Fibroblast of skin of right biceps (primary cell): ENCODE data around the gene SHROOM3.

ENCODE experiments used
- DNase-seq: peaks from one replicate; pipeline ENCODE4 v3.0.0-alpha.2; 2013

Gene SHROOM3

DNA sequence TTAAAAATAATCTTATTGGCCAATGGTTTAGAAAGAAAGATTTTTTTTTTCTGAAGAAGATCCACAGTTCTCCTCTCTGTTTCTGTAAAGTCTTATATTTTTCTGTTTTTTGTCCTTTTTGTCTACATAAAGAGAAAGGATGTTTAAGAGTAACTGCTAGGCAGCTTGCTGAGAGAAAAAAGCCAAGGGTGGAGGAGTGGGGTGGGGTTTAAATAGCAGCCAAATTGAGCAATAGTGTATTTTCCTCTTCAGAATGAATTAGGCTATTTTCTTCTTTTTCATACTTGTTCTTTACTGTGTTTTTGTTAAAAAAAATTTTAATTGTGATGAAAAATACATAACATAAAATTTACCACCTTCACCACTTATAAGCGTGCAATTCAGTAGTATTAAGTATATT, 238.3 kb downstream of the SHROOM3 start:
- DNase-seq = no peak

DNA sequence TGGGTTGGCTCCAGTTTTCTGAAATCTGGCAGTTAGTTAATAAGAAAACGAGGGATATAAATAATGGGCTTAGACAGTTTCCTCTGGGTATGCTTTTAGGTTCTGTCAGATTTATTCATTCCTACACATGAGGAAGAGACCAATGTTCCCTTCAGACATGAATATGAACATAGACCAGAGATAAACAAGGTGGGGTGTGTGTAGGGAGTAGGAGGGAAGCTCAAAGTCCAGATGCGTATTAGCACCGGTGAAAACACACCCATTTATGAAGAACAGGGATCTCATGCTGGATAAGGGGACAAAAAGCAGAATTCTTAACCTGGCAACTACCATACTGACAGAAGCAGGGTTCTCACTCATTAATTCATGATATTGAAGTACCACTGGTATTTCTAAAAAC, 240.0 kb downstream of the SHROOM3 start:
- no peak for DNase-seq

DNA sequence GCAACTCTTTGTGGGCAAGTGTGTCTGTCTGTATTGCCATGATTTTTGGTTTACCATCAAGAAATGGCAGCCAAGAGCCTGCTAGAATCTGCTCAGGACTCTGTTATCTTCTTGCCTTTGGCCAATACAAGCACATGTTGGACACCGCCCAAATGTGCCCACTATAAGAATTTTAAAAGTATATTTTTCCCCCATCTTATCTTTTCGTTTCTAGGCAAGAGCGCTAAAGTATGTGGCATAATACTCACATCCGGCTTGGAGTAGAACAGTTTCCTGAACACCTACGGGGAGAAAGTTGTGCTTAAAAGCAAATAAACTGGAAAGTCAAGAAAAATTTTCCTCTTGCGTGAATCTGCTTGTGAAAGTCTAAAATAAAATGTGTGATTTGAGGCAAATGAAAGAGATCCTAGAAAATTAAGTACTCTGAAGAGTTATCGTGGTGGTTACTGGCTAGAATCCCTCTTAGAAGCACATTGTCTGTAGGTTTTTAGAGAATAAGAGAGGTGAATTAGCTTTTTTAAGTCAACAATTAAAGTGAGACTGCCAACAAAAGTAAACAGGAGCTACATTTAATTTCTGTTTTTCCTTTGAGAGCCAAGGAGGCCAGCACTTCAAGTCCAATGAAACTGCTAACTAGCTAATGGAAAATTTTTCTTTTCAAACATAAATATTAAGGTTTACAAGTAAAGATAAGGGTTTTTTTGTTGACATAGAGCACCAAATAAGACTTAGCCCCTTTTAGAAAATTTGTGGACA, 242.7 kb downstream of the SHROOM3 start:
- no peak for DNase-seq

DNA sequence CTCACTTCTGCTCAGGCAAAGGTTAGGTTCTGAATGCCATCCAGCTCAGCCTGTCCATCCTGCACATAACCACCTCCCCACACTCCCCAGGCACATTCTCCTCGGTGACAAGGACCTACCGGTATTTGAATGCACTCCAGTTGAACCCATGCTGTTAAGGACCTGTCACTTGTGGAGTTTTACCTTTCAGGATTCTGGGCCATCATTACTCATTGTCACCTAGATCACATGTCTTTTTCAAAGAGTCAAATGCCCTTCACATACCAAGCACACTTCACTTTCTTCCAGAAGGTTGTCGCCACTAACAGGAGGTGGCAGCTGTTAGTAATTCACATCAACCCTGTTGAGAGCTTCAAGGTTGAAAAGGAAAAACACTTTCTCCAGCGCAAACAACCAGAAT, 244.7 kb downstream of the SHROOM3 start:
- no peak for DNase-seq

DNA sequence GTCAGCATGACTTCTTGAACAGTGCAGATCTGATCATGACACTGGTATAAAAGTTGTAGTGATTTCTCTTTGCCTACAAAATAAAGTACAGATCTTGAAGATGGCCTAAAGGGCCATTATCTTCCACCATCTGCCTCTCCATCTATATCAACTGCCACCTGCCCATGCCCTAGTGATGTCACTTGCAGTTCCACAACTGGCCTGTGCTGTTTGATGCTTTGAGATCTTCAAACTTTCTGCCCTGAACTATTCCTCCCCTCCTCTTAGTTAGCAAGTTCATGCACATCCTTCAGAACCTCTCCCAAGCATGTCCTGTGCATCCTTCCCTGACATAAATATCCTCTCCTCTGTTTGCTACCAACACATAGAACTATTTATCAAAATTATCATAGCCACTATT, 245.9 kb downstream of the SHROOM3 start:
- DNase-seq = no peak

DNA sequence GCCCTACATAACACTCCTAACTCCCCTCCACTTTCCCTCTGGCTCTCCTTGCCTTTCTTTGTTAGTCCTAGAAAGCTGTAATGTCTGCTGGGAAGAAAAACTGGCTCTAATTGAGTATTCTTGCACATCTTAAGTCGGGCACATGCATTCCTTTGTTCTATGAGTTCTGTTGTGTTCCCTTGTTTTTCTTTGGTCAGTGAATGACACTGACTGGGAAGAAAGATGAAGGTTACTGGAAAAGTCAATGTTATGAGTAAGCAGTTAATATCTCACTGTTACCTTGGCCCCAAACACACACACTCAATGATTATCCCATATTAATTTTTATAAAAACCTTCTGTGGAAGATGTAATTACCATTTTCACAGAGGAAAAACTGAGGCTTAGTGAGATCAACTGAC, 247.0 kb downstream of the SHROOM3 start:
- peak; percentile 23 for DNase-seq

DNA sequence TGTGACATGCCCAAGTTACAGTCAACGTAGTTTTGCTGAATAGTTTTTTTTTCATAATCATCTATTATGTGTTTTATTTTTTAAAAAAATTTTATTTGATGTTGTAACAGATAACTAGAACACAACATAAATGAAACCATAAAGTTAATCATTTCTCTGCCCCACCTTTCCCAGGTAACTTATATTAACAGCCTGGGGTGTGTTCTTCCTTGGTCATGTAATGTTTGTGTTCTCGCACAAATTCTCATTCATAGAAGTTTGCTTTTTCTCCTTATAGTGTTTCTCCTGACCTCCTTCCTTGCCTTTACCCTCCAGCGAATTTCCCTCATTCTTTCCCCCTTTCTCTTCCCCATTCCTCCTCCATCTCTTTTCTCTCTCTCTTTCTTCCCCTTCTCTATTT, 248.1 kb downstream of the SHROOM3 start:
- DNase-seq = no peak

DNA sequence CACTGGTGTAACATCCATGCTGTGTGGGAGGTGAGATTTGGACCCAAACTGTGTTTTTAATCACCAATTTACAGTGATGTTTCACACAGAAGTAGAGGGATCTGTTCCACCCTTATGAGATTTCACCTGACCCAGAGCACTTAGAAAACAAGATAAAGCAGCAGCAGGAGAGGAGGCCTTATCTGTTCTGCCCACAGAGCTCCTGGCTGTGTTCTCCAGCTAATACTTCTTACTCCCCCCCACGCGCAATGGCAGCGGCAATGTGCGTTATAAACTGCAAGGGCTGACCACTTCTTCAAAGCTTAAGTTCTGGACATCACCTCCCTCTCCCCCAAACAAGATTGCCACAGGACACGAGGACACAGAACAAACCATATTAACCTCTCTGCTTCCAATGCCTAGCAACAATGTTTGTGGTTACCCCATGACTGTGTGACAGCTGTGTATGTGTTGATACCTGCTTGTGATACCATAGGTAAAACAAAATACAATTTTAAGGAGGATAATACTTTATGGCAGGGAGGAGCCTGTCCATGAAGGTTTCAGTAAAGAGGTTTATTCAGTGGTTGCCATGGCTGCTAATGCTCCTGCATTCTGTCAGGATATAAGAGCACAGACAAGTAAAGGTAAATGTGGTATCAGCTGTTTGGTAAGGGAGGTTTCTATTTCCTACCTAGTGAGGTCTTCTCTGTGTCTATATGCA, 252.9 kb downstream of the SHROOM3 start:
- DNase-seq = no peak

DNA sequence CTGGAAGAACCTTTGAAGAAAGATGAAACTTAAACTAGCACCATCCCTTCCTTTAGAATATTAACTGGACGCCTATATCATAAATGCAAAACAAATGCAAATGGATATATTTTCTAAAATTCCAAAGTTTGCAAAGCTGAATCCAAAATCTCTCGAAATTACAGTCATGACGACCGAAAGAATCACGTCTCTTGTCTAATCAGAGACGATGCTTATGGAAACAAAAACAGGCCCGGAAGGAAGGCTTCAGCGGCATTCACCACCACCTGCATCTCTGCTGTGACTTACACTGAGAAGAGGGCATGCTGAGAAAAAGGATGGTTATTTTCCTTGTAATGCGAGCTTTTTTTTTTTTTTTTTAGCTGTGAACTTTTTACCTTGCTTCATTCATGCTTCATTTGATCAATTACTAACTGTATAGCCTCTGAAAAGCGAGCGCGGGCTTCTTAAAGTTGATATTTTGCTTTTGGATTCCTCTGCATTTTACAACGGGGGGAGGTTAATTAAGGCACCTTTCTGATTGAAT, 253.7 kb downstream of the SHROOM3 start:
- DNase-seq = peak; percentile 38

DNA sequence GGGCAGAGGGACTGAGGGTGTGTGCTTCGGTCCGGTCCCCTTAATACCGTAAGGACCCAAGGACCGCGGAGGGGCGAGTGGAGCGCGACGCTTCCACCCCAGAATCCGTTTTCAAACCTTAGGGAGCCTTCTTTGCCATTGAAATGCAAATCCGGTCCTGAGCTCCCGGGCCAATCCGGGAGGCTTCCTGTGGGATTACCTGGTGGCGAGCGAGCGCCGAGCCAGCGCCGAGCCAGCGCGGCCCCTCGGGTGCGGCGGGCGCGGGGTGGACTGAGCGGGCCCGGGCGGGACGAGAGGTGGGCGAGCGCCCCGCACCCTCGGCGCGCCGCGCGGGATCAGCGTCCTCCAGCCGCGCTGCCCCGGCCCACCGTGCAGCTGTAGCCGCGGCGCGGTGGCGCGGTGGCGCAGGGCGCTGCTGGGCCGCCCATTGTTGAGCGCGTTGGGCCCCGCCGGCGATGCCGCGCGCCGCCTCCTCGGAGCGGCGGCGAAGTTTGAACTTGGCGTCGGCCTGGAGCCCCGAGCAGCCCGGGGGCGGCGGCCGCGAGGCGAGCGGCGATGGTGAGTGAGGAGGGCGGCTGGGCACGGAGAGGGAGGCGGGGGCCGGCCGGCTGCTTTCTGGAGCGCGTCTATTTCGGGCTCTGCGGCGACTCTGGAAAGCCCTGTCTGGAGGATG, 254.3 kb downstream of the SHROOM3 start:
- peak; percentile 41 for DNase-seq

DNA sequence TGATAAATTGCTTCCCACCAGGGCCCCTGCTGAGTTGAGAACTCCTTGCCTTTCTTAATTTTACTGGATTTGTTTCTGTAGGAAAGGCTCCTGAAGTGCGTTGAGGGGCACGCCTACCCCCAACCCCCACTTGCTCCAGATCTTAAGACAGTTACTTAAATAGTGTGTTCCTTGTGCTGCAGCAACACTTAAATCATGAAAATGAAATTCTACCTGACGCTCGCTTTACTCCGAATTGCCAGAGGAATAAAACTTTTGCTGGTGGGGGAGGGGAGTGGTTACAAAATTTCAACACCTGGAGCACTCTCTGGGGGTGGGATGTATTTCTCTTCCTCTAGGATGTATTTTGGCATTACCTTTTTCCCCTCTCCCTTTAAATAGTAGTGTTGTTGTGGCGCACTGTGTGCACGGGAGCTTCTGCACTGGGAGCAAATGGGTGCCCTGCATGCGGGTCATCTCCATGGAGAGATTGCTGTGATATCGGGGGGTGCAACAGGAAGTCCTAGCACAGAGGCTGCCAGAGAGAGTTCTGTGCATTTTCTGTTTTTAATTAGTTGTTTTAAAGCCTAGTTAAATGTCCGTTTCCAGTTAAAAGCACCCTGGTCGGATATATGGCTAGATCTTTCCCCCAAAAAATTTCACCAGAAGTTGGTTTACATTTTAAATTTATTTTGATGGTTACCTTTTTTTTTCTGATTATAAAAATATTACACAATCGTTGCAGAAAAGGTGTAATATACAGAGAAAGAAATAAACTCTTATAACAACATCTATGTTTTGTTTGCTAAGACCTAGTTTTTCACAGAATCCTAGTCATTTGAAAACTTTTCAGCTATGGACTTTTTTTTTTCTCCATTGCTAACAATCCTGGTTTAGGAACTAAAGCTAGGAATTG, 255.2 kb downstream of the SHROOM3 start:
- peak; percentile 67 for DNase-seq

DNA sequence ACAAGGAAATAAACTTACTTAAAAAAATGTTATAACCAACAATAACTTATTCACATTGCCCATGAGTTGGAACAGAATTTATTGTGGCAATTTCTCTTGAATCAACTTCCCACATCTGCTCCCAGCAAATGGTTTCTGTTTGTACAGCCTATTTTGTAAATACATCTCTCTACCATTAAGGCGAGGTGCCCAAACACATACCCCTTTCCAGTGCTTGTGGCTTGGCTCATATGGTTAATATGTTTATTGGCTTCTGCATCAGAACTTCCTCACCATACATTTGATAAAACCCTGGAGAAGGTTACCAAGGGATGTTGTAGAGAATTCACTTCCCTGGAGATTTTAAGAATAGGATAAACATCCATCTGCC, 255.9 kb downstream of the SHROOM3 start:
- peak; percentile 25 for DNase-seq

DNA sequence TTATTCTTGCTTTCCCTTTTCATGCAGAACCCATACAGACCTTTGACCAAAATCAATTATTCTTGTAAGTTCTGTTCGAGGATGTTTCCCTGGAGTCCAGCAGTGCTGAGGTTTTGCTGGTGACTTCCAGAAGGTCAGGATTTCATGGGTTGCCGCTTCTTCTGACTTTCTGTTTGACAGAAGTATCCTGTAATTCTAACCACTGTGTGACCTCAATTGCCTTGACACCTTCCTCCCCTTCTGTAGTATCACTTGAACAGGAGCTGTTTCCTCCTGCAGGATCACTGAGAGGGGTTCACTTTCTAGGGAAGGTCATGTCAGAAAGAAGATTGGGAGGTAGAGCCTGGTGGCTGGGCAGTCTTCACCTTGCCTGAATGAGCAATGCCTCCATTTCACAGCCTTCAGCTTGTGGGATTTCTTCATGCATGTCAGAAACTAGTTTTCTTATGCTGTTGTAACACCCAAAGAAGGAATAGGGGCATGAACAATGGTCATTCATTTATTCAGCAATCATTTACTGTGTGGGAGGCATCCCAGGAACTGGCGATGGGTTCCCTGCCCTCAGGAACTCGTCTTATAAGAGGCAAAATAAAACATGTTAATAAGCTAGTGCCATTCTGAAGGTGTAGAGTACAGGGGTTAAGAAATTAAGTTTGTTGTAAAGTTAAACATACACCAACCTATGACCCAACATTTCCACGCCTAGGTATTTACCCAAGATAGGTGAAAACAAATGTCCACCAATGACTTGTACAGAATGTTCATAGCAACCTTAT, 257.0 kb downstream of the SHROOM3 start:
- DNase-seq = no peak

DNA sequence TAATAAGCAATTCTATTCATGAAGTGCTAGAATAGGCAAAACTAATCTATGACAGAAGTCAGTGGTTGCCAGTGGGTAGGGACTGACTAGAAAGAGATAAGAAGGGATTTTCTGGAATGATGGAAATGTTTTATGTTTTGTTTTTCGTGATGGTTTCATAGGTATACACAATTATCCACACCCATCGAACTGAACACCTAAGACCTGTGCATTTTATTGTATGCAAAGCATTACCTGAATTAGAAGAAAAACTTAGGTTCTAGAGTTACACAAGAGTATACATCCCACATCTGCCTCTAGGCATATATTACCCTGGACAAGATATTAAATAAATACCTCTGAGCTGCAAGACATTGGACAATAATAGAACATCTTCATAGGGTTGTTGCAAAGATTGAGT, 257.7 kb downstream of the SHROOM3 start:
- DNase-seq = no peak

DNA sequence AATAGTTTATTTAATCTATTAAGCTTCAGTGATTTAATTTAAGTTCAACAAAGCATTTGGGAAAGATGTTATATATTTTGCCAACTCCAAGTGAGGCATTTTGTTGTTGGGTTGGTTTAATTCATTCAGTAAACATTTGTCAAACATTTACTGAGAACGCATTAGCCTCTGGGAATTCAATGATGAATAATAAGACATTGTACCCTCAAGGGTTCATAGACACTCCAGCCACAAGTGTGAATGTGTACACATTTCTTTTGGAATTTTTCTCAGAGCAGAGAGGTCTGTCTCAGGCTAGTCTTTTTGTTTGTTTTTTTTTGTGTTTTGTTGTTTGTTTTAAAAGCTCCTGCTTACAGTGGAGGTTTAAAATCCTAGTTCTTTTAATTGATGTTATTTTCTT, 259.0 kb downstream of the SHROOM3 start:
- DNase-seq = no peak

DNA sequence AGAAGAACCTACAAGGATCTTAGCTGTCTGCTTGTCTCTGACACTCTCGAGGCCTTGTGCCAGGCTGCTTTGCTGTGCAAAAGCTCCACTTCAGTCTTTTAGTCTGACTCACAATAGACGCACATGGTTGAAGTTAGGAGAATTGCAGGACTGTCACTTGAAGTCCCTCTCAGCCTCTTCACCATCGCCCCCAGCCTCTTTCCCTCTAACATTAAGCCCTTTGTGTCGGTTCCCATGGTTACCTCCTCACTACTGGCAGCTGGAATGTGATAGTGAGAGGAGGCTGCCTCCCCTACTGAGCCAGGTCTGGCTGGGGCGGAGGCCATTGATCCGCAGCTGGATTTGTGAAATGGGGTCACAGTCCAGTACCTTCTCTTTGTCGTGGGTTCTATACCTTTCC, 261.1 kb downstream of the SHROOM3 start:
- peak; percentile 74 for DNase-seq

DNA sequence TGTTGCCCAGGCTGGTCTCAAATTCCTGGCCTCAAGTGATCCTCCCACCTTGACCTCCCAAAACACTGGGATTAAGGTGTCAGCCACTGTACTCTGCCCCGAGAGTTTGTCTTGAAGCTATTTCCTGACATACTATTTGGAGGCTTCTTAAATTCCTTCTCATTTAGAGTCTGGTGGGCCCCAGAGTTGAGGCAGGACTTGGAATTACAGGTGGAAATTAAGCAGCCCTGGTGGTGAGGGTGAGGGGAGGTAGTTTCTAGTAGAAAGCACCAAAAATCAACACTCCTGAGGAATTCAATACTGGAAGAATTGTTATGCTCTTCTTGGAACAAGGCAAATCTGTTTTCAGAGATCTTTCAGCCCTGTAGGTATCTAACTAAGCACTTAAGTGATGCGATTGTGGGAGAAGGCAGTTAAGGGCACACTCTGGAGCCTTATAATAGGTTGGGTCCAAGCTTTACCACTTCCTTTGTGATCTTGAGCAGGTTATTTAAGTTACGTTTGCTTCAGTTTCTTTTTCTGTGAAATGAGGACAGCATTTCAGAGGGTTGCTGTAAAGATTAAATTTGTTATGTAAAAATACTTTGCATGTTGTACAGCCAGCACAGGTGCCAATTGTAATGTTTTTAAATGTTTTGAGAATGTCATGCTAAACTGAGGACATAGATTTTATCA, 262.2 kb downstream of the SHROOM3 start:
- DNase-seq = no peak

DNA sequence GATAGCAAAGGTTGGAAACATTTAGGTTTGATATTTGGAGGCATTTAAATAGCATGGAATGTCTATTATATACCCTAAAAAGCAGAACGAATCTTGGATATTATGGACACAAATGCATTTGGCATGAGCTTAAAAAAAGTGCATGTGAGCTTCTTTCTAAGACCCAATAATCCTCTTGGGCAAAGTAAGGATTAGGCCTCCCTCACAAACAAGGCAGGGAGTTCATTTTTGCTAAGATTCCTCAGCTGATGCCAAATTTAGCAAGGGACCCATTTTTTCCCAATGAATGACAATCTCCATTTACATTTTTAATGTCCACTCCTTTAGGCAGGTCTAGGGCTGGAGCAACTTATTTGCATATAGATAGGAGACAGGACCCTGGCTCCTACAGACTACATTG, 263.1 kb downstream of the SHROOM3 start:
- no peak for DNase-seq

DNA sequence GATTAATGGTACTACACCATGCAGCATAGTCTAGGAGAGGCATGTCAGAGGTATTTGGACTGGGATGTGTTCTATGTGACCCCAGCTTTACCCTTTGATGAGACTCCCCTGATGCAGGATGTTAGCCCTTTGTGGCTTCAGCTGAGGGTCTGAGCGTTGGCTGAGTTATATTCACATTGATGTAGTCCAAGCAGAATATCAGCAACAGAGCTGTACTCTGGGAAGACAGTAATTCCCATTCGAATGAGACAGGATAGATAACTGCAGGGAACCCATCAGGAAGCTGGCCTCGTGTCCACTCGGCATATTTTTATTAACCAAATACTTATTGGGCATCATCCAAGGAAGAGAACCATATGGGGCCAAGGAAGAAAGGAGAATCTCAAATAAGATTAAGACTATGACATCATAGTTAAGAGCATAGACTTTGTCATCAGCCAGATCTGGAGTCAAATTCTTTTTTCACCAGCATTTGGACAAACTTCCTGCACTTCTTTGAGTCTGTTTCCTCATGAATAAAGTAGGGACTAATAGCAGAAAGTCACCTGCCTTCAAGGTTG, 264.8 kb downstream of the SHROOM3 start:
- peak; percentile 46 for DNase-seq

DNA sequence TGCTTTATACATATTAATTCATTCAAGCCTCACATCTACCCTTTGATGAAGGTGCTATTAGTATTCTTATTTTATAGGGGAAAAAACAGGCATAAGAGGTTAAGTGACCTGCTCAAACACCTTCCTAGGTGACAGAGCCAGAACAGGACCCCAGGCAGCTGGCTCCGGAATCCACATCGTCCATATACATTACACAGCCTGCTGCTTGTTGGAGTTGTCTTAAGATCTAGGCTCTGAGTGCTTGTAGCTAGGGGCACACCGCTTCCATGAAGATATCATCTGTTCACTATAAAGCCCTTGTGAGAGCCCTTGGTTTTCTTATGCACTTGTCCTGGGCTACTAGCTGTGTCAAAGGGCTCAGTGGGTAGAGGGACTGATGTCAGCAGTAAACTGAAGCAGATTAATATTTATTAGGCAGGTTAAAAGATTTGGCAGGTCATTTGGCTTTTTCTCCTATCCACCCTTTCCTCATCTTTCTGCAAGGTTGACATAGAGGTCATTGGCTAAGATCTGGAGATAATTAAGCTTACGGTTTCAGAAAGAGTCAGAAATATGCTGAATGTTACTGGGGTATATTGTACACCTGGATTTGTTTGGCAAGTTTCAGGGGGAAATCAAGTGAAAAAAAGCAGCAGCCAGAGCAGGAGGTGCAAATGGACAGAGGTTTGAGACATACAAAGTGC, 267.6 kb downstream of the SHROOM3 start:
- no peak for DNase-seq

DNA sequence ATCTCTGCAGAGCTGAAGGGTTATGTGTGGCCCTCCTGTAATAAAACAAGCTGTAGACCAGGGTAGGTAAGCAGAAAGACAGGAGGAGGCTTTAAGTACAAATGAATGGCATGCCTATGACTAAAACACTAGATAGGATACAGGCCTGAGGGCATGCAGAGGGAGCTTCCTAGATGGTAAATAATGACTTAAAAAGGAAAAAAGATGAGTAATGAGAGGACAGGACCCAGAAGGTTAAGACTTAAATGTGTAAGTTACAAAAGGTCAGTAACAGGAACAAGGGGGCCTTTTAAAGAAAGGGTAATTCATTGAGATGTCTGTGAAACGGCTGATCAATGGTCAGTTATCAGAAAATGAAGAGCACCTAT, 268.1 kb downstream of the SHROOM3 start:
- peak; percentile 29 for DNase-seq
